ENCODE data around the gene DQX1. TPM values are rescaled to one million over a fixed set of nuclear protein-coding genes. Genes with fewer than 3 reads are reported as not detected.
"Not testable (repeated sequence)": the region's sequence is repeated elsewhere in the genome, so short reads cannot be mapped to it uniquely, and the experiment has no call there.

The DQX1 gene
- total and polyA plus RNA-seq, 2 experiments from 2014 or later, result 4.0 TPM; not detected in 1

DNA sequence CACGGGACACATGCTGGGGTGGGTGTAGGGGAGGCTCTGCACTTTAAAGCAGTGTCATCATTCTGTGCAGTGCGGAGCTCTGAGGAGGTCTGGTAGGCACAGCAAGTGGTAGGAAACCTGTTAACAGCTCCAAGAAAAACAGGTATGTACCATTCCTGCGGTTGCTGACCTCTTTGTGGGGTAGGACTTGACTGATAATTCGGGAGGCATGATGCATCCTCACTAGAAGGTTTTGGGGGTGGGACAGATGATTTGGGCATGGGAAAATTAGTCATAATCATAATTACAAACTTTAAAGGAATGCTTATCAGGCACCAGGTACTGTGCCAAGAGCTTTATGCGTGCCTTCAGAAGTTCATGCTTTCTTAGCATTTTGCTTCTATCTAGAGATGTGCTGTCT, 38.2 kb upstream of the DQX1 start:
- Histone ChIP-seq H3K9me2 (replicated peaks; ENCODE audit: insufficient read depth) (no peaks in the 10 kb centered on the region), H3K4me1 (ENCODE audit: insufficient read depth) (no peaks in the 10 kb centered on the region), H3K27me3 (peaks cover 26% of the 10 kb centered on the region), H4K20me1 (ENCODE audit: insufficient read depth, poor library complexity, severe bottlenecking) (no peaks in the 10 kb centered on the region), H2AFZ (no peak overlapping the region), H3K27ac (no peak overlapping the region), H3K79me2 (no peaks in the 10 kb centered on the region), H3K9me3 (ENCODE audit: low read depth) (no peaks in the 10 kb centered on the region), H3K36me3 (replicated peaks; ENCODE audit: insufficient read depth, low read depth) (no peaks in the 10 kb centered on the region), H3K4me3 (no peak overlapping the region), H3K4me2 (no peak overlapping the region)
- TF ChIP-seq EZH2phosphoT487 (IDR thresholded peaks at IDR 0.05; ENCODE audit: low read depth, severe bottlenecking, unreplicated experiment), result no peak
- TF ChIP-seq EZH2 (IDR thresholded peaks at IDR 0.05; ENCODE audit: borderline replicate concordance), result no peak
- no peak for TF ChIP-seq CTCF (IDR thresholded peaks at IDR 0.05; ENCODE audit: poor library complexity)
- DNase-seq (ENCODE audit: low spot score), result no peak
- WGBS (ENCODE audit: low lambda C conversion rate, missing lambda C conversion rate), result 89% methylated on average over 5 of the region's 5 CpGs

DNA sequence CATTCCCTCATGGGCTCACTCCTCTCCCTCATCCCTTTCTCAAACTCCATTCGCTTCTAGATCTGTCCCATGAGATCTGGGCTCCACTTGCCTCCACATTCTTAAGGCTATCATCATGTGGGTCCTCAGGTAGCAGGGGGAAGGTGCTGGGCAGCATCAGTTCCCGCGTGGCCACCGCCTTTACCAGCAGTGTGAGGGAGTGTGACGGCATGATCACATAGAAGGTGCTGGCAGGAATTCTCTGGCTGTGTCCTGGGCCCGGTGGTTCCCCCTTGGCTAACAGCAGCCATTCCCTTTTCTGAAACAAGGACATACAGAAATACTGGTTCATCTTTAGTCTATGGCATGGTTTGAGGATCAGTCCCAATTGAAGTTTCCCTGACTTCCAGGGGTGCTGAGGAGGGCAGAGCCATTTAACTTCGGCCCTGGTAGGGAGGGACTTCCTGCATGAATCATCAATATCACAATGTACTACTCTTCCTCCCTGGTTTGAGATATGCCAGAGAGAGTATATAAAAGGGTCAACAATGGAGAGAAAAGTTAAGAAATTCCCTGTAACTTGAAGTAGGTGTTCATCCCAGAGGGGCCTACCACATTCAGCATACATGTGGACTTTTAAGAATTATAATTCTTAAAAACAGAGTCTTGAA, 36.2 kb upstream of the DQX1 start:
- H3K36me3 ChIP-seq (replicated peaks; ENCODE audit: insufficient read depth, low read depth), result no peaks in the 10 kb centered on the region
- 82% methylated on average over 7 of the region's 7 CpGs for WGBS (ENCODE audit: low lambda C conversion rate, missing lambda C conversion rate)
- TF ChIP-seq EZH2 (IDR thresholded peaks at IDR 0.05; ENCODE audit: borderline replicate concordance), result no peak
- no peak for TF ChIP-seq CTCF (IDR thresholded peaks at IDR 0.05; ENCODE audit: poor library complexity)
- no peak for TF ChIP-seq EZH2phosphoT487 (IDR thresholded peaks at IDR 0.05; ENCODE audit: low read depth, severe bottlenecking, unreplicated experiment)

DNA sequence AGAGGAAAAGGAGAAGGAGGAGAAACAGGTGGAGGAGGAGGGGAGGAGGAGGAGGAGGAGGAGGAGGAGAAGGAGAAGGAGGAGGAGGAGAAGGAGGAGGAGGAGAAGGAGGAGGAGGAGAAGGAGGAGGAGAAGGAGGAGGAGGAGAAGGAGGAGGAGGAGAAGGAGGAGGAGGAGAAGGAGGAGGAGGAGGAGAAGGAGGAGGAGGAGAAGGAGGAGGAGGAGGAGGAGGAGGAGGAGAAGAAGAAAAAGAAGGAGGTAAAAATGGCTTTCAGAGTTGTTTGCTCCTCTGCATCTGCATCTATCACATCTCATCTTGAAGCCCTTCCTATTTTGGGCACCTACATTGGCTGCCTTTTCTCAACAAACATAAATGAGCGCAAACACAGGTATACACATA, 35.0 kb upstream of the DQX1 start:
- not testable (repeated sequence) for H4K20me1 ChIP-seq (ENCODE audit: insufficient read depth, poor library complexity, severe bottlenecking); H3K36me3 ChIP-seq (replicated peaks; ENCODE audit: insufficient read depth, low read depth); H3K27ac ChIP-seq; H3K79me2 ChIP-seq; H2AFZ ChIP-seq; H3K4me3 ChIP-seq; H3K9me3 ChIP-seq (ENCODE audit: low read depth); H3K9me2 ChIP-seq (replicated peaks; ENCODE audit: insufficient read depth); H3K4me1 ChIP-seq (ENCODE audit: insufficient read depth); H3K4me2 ChIP-seq; DNase-seq (ENCODE audit: low spot score)
- 100% methylated on average over 1 of the region's 1 CpG for WGBS (ENCODE audit: low lambda C conversion rate, missing lambda C conversion rate)
- peaks cover 26% of the 10 kb centered on the region for H3K27me3 ChIP-seq

More for the DNA sequence above, 36.2 kb upstream of the DQX1 start:
- Histone ChIP-seq H3K27me3 (peaks cover 26% of the 10 kb centered on the region), H2AFZ (no peak overlapping the region), H3K9me3 (ENCODE audit: low read depth) (no peaks in the 10 kb centered on the region), H3K4me1 (ENCODE audit: insufficient read depth) (no peaks in the 10 kb centered on the region), H3K4me2 (no peak overlapping the region), H3K4me3 (no peak overlapping the region), H3K79me2 (no peaks in the 10 kb centered on the region), H4K20me1 (ENCODE audit: insufficient read depth, poor library complexity, severe bottlenecking) (no peaks in the 10 kb centered on the region), H3K27ac (no peak overlapping the region), H3K9me2 (replicated peaks; ENCODE audit: insufficient read depth) (no peaks in the 10 kb centered on the region)
- no peak for DNase-seq (ENCODE audit: low spot score)

DNA sequence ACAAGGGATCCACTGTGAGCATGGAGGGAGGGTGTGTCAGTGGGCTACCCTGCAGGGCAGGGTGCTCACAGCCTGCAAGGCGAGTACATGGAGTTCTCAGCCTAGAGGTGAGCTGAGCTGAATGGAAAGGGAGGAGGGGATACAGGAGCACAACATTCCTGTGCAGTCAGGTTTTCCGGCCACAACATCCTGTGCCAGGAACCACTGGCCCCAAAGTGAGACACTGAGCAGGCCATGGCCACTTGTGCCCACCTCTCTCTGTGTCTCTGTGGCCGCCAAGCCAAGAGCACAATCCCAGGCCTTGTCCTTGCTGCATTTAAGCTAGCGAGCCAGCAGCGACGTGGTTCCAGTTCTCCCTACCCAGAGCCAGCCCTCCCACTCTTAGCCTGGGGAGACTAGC, 34.6 kb upstream of the DQX1 start:
- no peaks in the 10 kb centered on the region for H3K9me2 ChIP-seq (replicated peaks; ENCODE audit: insufficient read depth)
- no peak overlapping the region for H3K4me2 ChIP-seq
- no peak overlapping the region for H3K27ac ChIP-seq
- H3K4me1 ChIP-seq (ENCODE audit: insufficient read depth), result no peaks in the 10 kb centered on the region
- no peaks in the 10 kb centered on the region for H4K20me1 ChIP-seq (ENCODE audit: insufficient read depth, poor library complexity, severe bottlenecking)
- no peaks in the 10 kb centered on the region for H3K9me3 ChIP-seq (ENCODE audit: low read depth)
- no peak overlapping the region for H3K4me3 ChIP-seq
- no peak for DNase-seq (ENCODE audit: low spot score)
- peaks cover 26% of the 10 kb centered on the region for H3K27me3 ChIP-seq
- H3K36me3 ChIP-seq (replicated peaks; ENCODE audit: insufficient read depth, low read depth), result no peaks in the 10 kb centered on the region
- no peak overlapping the region for H2AFZ ChIP-seq
- H3K79me2 ChIP-seq, result no peaks in the 10 kb centered on the region
- TF ChIP-seq EZH2phosphoT487 (IDR thresholded peaks at IDR 0.05; ENCODE audit: low read depth, severe bottlenecking, unreplicated experiment) (no peak), CTCF (IDR thresholded peaks at IDR 0.05; ENCODE audit: poor library complexity) (no peak), EZH2 (IDR thresholded peaks at IDR 0.05; ENCODE audit: borderline replicate concordance) (no peak)
- 63% methylated on average over 6 of the region's 6 CpGs for WGBS (ENCODE audit: low lambda C conversion rate, missing lambda C conversion rate)

Measured in hepatocyte (in vitro differentiated cells).